PC-9 (cell line): ENCODE data around the gene ADGRV1.

ENCODE experiments used
- EZH2 ChIP-seq: fragments of 200-600 bp; sonication (generic); IDR thresholded peaks from 2 replicates; pipeline ENCODE4 v1.8.0; 2017; ENCODE audit warnings: antibody characterized with exemption, low read depth
- TF ChIP-seq, protein P1 (sequence below): fragments of 200-600 bp; sonication (generic); conservative IDR thresholded peaks from 2 replicates; pipeline ENCODE4 v1.6.1; 2017; ENCODE audit warnings: mixed run types, antibody characterized with exemption, mild to moderate bottlenecking, moderate library complexity

DNA sequence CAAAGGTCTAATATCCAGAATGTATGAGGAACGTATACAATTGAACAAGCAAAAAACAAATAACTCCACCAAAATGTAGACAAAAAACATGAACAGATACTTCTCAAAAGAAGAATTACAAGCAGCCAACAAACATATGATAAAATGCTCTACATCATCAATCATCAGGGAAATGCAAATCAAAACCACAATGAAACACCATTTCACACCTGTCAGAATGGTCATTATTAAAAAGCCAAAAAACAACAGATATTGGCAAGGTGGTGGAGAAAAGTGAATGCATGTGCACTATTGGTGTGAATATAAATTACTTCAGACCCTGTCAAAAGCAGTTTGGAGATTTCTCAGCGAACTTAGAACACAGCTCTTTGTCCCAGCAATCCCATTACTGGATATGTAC, 510.8 kb downstream of the ADGRV1 start:
- TF ChIP-seq, protein P1, sequence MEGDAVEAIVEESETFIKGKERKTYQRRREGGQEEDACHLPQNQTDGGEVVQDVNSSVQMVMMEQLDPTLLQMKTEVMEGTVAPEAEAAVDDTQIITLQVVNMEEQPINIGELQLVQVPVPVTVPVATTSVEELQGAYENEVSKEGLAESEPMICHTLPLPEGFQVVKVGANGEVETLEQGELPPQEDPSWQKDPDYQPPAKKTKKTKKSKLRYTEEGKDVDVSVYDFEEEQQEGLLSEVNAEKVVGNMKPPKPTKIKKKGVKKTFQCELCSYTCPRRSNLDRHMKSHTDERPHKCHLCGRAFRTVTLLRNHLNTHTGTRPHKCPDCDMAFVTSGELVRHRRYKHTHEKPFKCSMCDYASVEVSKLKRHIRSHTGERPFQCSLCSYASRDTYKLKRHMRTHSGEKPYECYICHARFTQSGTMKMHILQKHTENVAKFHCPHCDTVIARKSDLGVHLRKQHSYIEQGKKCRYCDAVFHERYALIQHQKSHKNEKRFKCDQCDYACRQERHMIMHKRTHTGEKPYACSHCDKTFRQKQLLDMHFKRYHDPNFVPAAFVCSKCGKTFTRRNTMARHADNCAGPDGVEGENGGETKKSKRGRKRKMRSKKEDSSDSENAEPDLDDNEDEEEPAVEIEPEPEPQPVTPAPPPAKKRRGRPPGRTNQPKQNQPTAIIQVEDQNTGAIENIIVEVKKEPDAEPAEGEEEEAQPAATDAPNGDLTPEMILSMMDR, result no peak
- no peak for TF ChIP-seq EZH2
